ENCODE measurements around the gene ATP6V1F. TPM values are rescaled to one million over a fixed set of nuclear protein-coding genes. Genes with fewer than 3 reads are reported as not detected.

ATP6V1F gene
- total RNA-seq, 1 donor from 2014 or later = 61.4 TPM

DNA sequence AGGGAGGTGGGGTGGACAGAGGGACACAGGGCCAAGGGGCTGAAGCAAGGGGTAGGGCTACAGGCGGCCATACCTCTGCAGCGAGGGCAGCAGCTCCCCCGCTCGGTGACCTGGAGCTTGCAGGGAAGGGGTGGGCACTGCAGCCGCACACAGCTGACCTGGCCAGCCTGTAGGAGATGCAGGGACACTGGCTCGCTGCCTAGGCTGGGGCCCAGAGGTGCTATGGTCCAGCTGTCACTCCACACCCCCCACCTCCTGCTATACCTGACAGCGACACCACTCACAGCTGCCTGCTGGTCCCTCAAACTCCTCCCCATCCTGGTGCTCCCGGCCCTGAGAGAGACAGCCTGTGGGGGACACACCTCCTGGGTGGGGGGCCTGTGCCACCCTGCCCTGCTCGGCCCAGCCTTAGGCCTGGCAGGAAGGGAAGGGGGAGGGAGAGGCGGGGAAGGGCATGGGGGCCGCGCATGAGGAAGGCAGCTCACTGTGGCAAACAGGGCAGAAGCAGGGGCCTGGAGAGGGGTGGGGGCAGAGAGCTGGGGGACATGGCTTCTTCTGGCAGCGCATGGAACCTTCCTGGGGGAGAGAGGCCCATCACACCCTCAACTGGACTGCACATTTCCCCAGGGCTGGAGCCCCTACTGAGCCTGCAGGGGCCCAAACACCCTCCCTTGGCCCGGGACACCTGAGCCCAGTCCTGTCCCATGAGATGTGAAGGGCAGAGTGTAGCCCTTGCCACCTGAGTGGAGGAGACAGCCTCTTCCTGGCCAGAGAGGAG is 23.9 kb downstream of the ATP6V1F start:
- Histone ChIP-seq H3K27me3 (peaks cover 21% of the 10 kb centered on the region), H3F3A (ENCODE audit: low read depth) (peaks cover 14% of the 10 kb centered on the region), H3K9me3 (ENCODE audit: low read depth) (no peaks in the 10 kb centered on the region), H3K4me2 (no peak overlapping the region), H3K9ac (no peak overlapping the region), H3K4me1 (no peaks in the 10 kb centered on the region), H3K36me3 (no peaks in the 10 kb centered on the region), H3K4me3 (no peak overlapping the region), H3K27ac (no peak overlapping the region), H3K79me2 (ENCODE audit: low read depth) (no peaks in the 10 kb centered on the region), H2AFZ (replicated peaks) (no peak overlapping the region), H4K20me1 (ENCODE audit: low read depth) (no peaks in the 10 kb centered on the region)
- DNase-seq (ENCODE audit: low spot score) = no peak
- Mint-ChIP-seq H3K27me3 (ENCODE audit: insufficient read depth, low read depth) (peaks cover 15% of the 10 kb centered on the region), H3K36me3 (no peaks in the 10 kb centered on the region), H3K4me1 (peaks cover 11% of the 10 kb centered on the region), H3K9me3 (no peaks in the 10 kb centered on the region), H3K27ac (no peak overlapping the region), H3K4me3 (no peak overlapping the region)
- TF ChIP-seq, protein P1, sequence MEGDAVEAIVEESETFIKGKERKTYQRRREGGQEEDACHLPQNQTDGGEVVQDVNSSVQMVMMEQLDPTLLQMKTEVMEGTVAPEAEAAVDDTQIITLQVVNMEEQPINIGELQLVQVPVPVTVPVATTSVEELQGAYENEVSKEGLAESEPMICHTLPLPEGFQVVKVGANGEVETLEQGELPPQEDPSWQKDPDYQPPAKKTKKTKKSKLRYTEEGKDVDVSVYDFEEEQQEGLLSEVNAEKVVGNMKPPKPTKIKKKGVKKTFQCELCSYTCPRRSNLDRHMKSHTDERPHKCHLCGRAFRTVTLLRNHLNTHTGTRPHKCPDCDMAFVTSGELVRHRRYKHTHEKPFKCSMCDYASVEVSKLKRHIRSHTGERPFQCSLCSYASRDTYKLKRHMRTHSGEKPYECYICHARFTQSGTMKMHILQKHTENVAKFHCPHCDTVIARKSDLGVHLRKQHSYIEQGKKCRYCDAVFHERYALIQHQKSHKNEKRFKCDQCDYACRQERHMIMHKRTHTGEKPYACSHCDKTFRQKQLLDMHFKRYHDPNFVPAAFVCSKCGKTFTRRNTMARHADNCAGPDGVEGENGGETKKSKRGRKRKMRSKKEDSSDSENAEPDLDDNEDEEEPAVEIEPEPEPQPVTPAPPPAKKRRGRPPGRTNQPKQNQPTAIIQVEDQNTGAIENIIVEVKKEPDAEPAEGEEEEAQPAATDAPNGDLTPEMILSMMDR (IDR thresholded peaks at IDR 0.05) = no peak
- TF ChIP-seq EZH2phosphoT487 (IDR thresholded peaks at IDR 0.05) = no peak
- no peak for TF ChIP-seq EZH2 (IDR thresholded peaks at IDR 0.05)

DNA sequence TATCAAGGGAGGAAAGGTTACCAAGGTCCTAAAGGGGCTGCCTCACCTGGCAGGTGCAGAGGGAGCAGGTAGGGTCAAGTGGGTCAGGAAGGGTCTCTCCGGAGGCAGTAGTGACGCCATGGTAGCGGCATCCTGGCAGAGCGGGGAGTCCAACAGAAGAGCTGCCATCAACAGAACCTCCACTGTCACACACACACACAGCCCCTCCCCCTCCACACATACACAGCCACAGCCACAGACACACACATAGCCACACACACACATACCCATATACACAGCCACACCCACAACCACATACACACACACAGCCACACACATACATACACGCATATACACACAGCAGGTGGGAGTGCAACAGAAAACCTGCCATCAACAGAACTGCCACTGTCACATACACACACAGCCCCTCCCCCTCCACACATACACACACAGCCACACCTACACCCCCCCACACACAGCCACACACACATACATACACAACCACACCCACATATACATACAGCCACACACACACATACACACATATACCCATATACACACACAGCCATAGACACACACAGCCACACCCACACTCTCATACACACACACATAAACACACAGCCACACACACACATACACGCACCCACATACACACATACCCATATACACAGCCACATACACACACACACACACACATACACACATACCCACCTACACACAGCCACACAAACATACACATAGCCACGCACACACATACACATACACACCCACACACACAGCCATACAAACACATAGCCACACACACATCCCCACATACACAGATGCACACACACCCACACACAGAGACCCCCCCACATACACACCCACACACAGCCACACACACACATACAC is 24.7 kb downstream of the ATP6V1F start:
- Histone ChIP-seq H3F3A (ENCODE audit: low read depth) (peaks cover 14% of the 10 kb centered on the region), H3K4me2 (no peak overlapping the region), H3K27ac (no peak overlapping the region), H4K20me1 (ENCODE audit: low read depth) (no peaks in the 10 kb centered on the region), H3K9ac (no peak overlapping the region), H3K36me3 (no peaks in the 10 kb centered on the region), H3K4me1 (no peaks in the 10 kb centered on the region), H3K27me3 (peaks cover 25% of the 10 kb centered on the region), H3K4me3 (no peak overlapping the region), H2AFZ (replicated peaks) (no peak overlapping the region), H3K79me2 (ENCODE audit: low read depth) (no peaks in the 10 kb centered on the region), H3K9me3 (ENCODE audit: low read depth) (no peaks in the 10 kb centered on the region)
- Mint-ChIP-seq H3K36me3 (no peaks in the 10 kb centered on the region), H3K27ac (no peak overlapping the region), H3K9me3 (no peaks in the 10 kb centered on the region), H3K27me3 (ENCODE audit: insufficient read depth, low read depth) (peaks cover 14% of the 10 kb centered on the region), H3K4me1 (peaks cover 11% of the 10 kb centered on the region), H3K4me3 (no peak overlapping the region)
- no peak for DNase-seq (ENCODE audit: low spot score)
- TF ChIP-seq, protein P1 (IDR thresholded peaks at IDR 0.05) = no peak
- TF ChIP-seq EZH2phosphoT487 (IDR thresholded peaks at IDR 0.05) (no peak), EZH2 (IDR thresholded peaks at IDR 0.05) (no peak)

DNA sequence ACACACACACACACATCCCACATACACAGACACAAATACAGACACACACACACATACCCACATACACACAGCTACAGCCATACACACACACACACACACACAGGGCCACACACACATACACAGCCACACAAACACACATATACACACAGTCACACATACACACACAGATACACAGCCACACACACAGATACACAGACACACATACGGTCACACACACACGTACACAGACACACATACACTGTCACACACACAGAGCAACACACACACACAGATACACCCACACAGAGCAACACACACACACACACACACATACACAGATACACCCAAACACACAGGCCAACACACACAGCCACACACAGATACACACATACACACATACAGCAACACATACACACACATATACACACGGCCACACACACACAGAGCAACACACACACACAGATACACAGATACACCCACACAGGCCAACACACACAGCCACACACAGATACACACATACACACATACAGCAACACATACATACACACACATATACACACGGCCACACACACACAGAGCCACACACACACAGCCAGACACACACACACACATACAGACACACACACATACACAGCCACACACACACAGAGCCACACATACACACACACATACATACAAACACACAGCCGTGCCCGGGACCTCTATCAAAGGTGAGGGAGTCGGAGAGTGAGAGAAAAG is 25.5 kb downstream of the ATP6V1F start:
- no peak overlapping the region for H3K4me2 ChIP-seq
- H3K27ac Mint-ChIP-seq = no peak overlapping the region
- TF ChIP-seq, protein P1 (IDR thresholded peaks at IDR 0.05) = no peak
- TF ChIP-seq EZH2 (IDR thresholded peaks at IDR 0.05) (no peak), EZH2phosphoT487 (IDR thresholded peaks at IDR 0.05) (no peak)
- no peaks in the 10 kb centered on the region for H3K36me3 ChIP-seq
- DNase-seq (ENCODE audit: low spot score) = no peak
- no peaks in the 10 kb centered on the region for H3K4me1 ChIP-seq
- peaks cover 25% of the 10 kb centered on the region for H3K27me3 ChIP-seq
- H3K27me3 Mint-ChIP-seq (ENCODE audit: insufficient read depth, low read depth) = peaks cover 13% of the 10 kb centered on the region
- no peak overlapping the region for H3K4me3 ChIP-seq
- H3K9me3 ChIP-seq (ENCODE audit: low read depth) = no peaks in the 10 kb centered on the region
- no peaks in the 10 kb centered on the region for H3K9me3 Mint-ChIP-seq
- H2AFZ ChIP-seq (replicated peaks) = no peak overlapping the region
- peaks cover 14% of the 10 kb centered on the region for H3F3A ChIP-seq (ENCODE audit: low read depth)
- H3K4me3 Mint-ChIP-seq = no peak overlapping the region
- no peak overlapping the region for H3K27ac ChIP-seq
- H4K20me1 ChIP-seq (ENCODE audit: low read depth) = no peaks in the 10 kb centered on the region
- peaks cover 10% of the 10 kb centered on the region for H3K4me1 Mint-ChIP-seq
- no peaks in the 10 kb centered on the region for H3K36me3 Mint-ChIP-seq
- no peaks in the 10 kb centered on the region for H3K79me2 ChIP-seq (ENCODE audit: low read depth)
- no peak overlapping the region for H3K9ac ChIP-seq
